ENCODE results near the gene TCEAL1.

DNA sequence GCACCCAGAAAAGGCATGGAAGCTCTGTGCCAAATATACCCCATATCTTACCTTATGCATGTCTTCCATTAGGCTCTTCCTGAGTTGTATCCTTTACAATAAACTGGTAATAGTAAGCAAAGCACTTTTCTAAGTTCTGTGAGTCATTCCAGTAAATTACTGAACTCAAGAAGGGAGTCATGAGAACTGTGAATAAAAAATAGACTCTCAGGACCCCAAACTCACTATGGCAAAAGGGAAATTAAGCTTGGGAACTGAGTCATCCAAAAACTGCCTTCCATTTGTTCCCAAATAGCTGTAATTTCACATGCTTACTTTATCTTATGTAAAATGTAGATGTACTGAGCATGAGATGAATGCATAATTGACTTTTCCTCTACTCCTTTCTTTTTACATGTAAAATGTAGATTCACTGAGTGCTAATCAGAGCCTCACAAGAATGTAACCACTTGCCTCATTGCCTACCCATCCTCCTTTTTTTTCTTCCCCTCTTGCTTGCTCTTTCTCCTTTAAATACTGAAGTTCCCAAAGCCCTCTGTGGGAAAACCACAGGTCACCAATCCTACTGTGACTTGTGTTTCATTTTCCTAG, 12.9 kb upstream of the TCEAL1 start:
- TF ChIP-seq ZFAT (CRISPR knock-in tag; conservative IDR thresholded peaks at IDR 0.05) (no peak), TAF1 (CRISPR knock-in tag; IDR thresholded peaks at IDR 0.05) (no peak), POLR2A (IDR thresholded peaks at IDR 0.05; ENCODE audit: insufficient read depth in 1 of 2, low read depth in 2 of 2, low read length in 2 of 2) (no peak), CREM (IDR thresholded peaks at IDR 0.05) (no peak), CREM (CRISPR knock-in tag; IDR thresholded peaks at IDR 0.05) (no peak), JUND (CRISPR knock-in tag; IDR thresholded peaks at IDR 0.05) (no peak), USF2 (IDR thresholded peaks at IDR 0.05; ENCODE audit: low read depth, low read length) (no peak), USF2 (CRISPR knock-in tag; IDR thresholded peaks at IDR 0.05; ENCODE audit: borderline replicate concordance) (no peak), FOXJ3 (CRISPR knock-in tag; IDR thresholded peaks at IDR 0.05; ENCODE audit: borderline replicate concordance) (no peak), CBFB (CRISPR knock-in tag; IDR thresholded peaks at IDR 0.05) (no peak)
- TF ChIP-seq, protein P1, sequence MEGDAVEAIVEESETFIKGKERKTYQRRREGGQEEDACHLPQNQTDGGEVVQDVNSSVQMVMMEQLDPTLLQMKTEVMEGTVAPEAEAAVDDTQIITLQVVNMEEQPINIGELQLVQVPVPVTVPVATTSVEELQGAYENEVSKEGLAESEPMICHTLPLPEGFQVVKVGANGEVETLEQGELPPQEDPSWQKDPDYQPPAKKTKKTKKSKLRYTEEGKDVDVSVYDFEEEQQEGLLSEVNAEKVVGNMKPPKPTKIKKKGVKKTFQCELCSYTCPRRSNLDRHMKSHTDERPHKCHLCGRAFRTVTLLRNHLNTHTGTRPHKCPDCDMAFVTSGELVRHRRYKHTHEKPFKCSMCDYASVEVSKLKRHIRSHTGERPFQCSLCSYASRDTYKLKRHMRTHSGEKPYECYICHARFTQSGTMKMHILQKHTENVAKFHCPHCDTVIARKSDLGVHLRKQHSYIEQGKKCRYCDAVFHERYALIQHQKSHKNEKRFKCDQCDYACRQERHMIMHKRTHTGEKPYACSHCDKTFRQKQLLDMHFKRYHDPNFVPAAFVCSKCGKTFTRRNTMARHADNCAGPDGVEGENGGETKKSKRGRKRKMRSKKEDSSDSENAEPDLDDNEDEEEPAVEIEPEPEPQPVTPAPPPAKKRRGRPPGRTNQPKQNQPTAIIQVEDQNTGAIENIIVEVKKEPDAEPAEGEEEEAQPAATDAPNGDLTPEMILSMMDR (CRISPR knock-in tag; IDR thresholded peaks at IDR 0.05) = no peak
- TF ChIP-seq, protein P2, sequence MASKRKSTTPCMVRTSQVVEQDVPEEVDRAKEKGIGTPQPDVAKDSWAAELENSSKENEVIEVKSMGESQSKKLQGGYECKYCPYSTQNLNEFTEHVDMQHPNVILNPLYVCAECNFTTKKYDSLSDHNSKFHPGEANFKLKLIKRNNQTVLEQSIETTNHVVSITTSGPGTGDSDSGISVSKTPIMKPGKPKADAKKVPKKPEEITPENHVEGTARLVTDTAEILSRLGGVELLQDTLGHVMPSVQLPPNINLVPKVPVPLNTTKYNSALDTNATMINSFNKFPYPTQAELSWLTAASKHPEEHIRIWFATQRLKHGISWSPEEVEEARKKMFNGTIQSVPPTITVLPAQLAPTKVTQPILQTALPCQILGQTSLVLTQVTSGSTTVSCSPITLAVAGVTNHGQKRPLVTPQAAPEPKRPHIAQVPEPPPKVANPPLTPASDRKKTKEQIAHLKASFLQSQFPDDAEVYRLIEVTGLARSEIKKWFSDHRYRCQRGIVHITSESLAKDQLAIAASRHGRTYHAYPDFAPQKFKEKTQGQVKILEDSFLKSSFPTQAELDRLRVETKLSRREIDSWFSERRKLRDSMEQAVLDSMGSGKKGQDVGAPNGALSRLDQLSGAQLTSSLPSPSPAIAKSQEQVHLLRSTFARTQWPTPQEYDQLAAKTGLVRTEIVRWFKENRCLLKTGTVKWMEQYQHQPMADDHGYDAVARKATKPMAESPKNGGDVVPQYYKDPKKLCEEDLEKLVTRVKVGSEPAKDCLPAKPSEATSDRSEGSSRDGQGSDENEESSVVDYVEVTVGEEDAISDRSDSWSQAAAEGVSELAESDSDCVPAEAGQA (IDR thresholded peaks at IDR 0.05; ENCODE audit: low read depth) = no peak
- TF ChIP-seq, protein P2 (CRISPR knock-in tag; IDR thresholded peaks at IDR 0.05; ENCODE audit: borderline replicate concordance) = no peak
